ENCODE data around the gene CREBL2.

CREBL2 gene

DNA sequence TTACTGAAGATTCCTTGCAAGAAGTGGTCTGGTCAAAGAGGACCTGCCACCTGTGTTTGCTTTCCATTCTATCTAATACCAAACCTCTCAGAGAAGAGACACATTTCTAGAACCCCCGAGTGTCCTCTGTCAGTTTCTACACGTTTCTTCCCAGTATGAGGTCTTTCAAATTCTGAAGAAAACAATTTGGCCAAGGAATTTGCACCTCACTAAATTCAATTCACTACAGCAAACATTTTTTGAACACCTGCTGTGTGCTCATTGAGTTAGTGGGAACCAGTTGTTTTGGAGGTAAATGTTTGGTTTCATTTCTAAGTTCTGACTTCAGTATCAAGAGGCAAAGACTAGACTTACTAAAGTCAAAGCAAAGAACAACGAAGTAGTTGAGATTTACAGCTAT is 64.9 kb downstream of the CREBL2 start:
- DNase-seq (ENCODE audit: low read depth in 2 of 2) = no peak

DNA sequence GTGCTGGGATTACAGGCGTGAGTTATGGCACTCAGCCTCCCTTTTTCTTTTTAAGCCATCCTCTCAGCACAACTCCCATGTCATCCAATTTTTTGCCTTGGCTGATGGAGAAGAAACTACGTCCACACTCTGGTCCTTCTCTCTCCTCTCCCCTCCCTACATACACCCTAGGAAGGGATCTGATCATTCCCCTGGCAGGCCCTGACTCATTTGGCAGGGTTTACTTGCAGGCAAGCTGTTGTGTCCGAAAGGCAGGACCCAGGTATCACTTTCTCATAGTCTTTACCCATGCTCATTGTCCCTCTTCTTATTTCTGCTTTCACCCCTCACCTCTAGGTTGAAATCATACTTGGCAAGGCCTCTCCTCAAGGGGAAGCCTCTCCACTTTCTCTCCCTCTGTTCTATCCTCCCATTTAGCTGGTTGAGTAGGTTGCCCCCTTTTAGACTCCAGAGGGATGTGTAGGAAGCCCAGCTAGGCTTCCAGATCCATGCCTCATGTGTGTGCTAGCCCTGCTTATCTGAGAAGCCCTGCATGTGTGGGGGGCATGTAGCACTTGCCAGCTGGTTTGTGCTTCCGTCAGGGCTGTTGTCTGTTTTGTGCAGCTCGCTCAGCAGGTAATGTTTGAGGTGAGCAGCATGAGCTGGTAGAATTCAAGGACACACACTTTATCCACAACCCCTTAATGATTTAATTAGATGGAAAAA is 69.5 kb downstream of the CREBL2 start:
- DNase-seq (ENCODE audit: low read depth in 2 of 2) = no peak

DNA sequence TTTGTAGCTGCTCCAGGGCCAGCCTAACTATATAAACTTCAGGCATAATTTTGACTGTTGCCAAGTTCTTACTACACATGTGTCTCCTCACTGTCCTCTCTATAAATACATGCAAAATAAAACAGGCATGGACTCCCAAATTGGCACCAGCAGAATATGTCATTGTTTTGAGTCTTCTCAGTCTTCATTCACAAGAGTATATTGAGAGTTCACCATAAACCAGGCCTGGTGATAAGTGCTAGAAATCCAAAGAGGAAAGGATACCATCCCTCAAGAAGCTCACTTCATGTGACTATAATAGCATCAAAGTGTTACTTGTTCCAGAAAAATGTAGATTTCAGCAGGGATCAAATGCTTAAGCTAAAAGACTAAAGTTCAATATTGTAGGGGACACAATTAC is 70.6 kb downstream of the CREBL2 start:
- DNase-seq (ENCODE audit: low read depth in 2 of 2) = no peak

DNA sequence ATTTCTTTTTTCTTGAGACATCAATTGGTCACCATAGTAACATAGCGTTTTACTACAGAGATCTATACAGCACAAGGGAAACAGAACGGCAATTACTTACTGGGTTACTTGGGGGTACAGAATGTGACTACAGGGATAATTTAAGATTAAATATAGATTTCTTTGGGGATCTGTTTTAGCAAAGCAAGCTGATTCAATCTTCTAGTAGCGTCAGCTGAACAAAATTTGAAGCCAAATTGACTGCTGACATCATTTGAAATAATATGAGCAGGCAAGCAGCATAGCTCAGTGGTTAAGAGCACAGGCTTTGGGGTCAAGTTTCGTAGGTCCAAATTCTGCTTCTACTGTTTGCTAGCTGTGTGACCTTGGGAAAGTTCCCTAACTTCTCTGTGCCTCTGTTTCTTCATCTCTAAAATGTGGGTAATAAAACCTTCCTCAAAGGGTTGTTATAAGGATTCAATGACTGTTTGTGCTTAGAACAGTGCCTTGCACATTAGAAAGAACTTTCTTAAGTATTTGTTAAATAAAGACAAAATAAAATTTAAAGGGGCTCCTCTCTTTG is 71.5 kb downstream of the CREBL2 start:
- no peak for DNase-seq (ENCODE audit: low read depth in 2 of 2)

DNA sequence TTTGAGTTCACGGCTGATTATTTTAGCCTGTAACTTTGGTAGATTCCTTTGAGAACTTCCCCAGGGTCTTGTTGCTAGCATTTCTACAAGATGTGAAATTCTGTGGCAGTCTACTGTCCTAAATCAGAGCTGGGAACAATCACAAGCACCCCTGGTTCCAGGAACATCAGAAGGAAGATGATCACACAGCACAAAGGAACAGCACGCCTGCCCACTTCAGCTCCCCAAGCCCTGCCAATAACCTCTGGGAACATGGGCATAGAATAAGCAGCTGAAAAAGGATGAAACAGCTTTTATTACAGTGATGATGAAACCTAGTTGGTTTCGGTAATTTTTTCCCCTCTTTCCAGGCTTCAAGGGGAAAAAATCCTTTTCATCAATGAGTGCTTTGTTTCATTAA is 72.0 kb downstream of the CREBL2 start:
- no peak for DNase-seq (ENCODE audit: low read depth in 2 of 2)

DNA sequence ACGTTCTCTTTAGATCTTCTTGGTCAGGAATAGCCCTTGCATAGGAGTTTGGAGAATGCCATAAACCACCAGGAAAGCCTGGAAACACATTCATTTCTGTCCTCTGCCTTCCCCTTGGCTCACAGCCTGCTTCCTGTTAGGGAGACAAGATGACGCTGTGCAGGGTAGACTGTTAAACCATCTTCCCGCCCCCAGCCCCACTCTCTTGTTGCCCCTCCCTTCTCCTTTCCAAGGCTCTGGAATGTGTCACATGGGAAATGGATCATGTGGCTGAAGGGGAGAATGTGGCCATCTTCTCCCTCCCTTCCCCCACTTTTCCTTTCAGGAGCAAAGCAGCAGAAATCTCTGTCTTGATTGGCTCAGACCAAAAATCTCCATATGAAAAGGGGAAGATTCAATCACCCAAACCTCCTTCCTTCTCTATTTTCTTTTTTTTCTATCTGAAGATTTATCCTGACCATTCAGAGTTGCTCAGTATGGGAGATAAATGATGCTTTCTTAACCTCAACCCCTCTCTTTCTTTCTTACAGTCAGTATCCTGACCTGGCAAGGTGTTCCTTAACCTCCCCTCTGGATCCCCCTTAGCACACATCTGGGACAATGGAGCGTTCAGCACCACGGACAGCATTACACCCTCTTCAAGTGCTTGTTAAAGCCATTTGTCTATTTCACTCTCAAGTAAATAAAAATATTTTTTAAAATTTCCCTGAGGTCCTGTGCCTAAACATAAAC is 72.9 kb downstream of the CREBL2 start:
- DNase-seq (ENCODE audit: low read depth in 2 of 2) = no peak

DNA sequence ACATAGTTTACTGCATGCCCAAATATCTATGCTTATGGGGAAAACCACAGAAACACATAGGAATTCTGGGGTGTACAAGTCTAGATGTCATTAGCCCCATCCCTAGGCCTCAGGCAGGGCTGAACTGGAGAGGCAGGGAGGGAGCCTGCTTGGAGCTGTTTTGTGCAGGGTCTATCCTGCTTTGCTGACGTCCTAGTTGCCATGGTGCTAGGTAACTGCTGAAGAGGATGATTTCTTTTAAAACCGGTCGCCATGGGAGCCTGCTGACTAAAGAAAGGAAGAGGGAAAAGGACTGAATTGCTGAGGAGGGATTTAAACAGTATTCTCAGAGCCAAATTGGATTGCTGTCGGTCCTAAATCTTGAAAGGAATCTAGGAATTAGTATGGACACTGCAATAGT is 73.6 kb downstream of the CREBL2 start:
- DNase-seq (ENCODE audit: low read depth in 2 of 2) = no peak

DNA sequence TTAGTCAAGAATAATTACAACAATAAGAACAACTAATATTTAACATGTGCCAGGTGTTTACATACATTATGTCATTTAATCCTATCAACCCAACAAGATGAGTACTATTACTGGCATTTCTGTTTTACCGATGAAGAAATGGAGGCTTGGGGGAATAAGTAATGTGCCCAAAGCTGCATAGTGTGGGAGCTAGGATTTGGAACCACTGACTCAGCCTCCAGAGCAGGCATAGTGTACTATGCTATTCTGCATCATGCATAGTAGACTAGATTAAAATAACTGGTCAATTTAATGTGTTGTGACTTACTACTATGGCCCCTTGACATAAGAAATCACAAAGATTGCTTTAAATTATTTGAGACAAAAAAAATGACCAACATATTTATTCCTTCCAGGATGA is 74.8 kb downstream of the CREBL2 start:
- no peak for DNase-seq (ENCODE audit: low read depth in 2 of 2)

DNA sequence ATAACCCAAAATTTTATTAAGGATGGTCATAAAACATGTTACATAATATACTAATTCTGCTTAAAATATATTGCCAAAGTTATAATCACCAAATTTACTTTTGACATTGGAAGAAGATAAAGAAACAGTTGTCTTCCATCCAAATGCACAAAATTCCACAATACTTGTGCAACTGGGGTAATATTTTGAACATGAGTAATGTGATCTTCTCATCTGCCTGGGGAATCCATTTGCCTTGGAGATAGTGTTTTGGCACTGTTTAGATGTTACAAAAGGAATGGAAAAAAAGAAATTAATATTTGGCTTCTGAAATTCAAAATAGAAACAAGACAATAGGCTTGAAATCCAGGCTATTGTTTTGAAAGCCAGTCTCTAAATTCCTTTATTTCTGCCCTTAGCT is 75.2 kb downstream of the CREBL2 start:
- no peak for DNase-seq (ENCODE audit: low read depth in 2 of 2)

DNA sequence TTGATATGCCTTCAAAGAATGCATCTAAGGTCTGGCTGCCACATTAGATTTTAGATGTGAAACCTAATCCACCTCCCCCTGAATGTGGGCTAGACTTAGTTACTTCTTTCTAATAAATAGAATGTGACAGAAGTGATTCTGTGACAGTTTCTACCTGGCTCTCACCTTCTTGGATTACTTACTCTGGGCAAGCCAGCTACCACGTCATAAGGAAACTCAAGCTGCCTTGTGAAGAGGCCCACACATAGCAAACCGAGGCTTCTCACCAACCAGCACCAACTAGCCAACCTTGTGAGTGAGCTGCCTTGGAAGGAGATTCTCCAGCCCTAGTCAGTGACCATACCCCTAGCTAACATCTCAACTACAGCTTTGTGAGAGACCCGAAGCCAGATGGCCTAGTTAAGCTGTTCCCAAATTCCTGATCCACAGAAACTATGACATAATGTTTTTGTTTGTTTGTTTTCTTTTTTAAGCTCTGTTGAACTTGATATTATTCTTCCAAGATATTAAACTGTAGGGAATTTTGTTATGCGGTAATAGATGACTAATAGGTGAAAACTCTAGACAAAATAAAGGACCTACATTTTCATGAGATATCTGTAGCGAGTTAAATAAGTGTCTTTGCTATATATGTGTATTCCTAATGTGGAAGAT is 78.1 kb downstream of the CREBL2 start:
- no peak for DNase-seq (ENCODE audit: low read depth in 2 of 2)

DNA sequence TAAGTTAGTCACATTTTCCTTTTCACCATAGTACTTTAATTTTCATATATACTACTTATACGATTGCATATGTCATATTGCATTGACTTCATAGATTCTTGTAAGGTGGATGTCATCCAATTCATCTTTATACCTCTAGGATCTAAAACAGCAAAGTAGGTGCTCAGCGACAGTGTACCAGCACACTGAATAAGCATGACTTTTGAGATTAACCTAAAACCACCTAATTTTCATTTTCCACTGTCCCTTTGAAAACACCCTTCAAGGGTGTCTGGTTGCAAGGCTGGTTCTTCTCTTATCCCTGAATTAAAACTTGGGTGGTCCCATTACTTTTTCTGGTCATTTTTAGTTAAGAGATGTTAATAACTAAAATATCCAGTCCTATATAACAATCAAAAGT is 79.9 kb downstream of the CREBL2 start:
- DNase-seq (ENCODE audit: low read depth in 2 of 2) = no peak

DNA sequence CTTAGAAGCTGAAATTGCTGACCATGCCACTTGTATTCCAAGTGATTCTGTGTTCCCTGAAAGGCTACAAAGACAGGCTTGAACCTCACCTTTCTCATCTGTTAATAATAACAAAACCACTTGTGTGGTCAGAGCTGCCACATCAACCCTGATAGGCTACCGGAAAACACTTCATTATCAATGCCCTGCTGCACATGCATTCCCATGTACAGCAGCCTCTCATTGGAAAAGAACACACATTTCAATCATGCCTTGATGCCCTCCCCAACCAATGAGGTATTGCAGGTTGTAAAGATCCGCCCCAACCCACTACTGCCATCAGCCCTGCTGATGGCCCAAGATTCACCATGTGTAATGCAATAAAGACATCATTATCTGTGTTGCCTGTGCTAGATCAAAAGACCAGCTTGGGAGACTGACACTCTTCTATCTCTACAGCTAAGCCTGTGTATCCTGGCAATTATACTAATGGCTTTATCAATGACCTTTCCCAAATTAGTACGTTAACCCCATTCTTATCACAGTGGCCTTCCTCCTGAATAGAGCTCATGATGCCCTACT is 81.5 kb downstream of the CREBL2 start:
- DNase-seq (ENCODE audit: low read depth in 2 of 2) = no peak

Measured in stimulated activated CD4-positive, alpha-beta T cell treated with anti-CD3 and anti-CD28 coated beads, Interleukin-1b, Interleukin-23, amount 100 ng/mL, for 4 hours (primary cell).